Stomach smooth muscle (tissue), 2 donors: Measurements from ENCODE around the gene SLC8A1.

Experiments used
- H3K27ac ChIP-seq: one replicate; pipeline ENCODE4 v1.7.0; 2013; ENCODE audit warnings: mild to moderate bottlenecking, low read length, inconsistent platforms
- H3K27me3 ChIP-seq, 2 donors: one replicate each; pipeline ENCODE4 v1.7.0; 2013; ENCODE audit warnings: low read length in 2 of 2; ENCODE audit not compliant: insufficient read depth in 2 of 2, control insufficient read depth in 1 of 2
- H3K36me3 ChIP-seq, 2 donors: one replicate each; pipeline ENCODE4 v1.7.0; 2013; ENCODE audit warnings: low read length in 2 of 2; ENCODE audit not compliant: control insufficient read depth in 2 of 2, insufficient read depth in 2 of 2
- H3K4me1 ChIP-seq: one replicate; pipeline ENCODE4 v1.7.0; 2013; ENCODE audit warnings: low read length; ENCODE audit not compliant: control insufficient read depth, insufficient read depth
- H3K4me3 ChIP-seq, 2 donors: one replicate each; pipeline ENCODE4 v1.7.0; 2013; ENCODE audit warnings: low read length in 2 of 2
- H3K9ac ChIP-seq, 2 donors: one replicate each; pipeline ENCODE4 v1.7.0; 2013; ENCODE audit warnings: low read length in 2 of 2, mild to moderate bottlenecking in 1 of 2
- H3K9me3 ChIP-seq, 2 donors: one replicate each; pipeline ENCODE4 v1.7.0; 2013; ENCODE audit warnings: low read length in 2 of 2; ENCODE audit not compliant: control insufficient read depth in 2 of 2
- donor health status: healthy.
- donor health status: Pancreatic carcinoma.

The SLC8A1 gene

GRCh38 chr2:40451918-40452605 is at the start of gene SLC8A1:
Gene SLC8A1 (minus strand): TSS chr2:40452090.
- Histone ChIP-seq H3K27ac (peak within 1 kb of the TSS; percentile 82), H3K27me3 (no peaks in the 10 kb centered on the region), H3K9me3 (no peaks in the 10 kb centered on the region), H3K36me3 (no peaks in the 10 kb centered on the region), H3K4me1 (peaks cover 23% of the 10 kb centered on the region), H3K9ac (peak within 1 kb of the TSS; percentile 74 to 76), H3K4me3 (peak within 1 kb of the TSS; percentile 83 to 91)

- Histone ChIP-seq H3K27ac (no peak overlapping the region), H3K4me3 (no peak overlapping the region), H3K36me3 (no peaks in the 10 kb centered on the region), H3K9me3 (no peaks in the 10 kb centered on the region), H3K27me3 (no peaks in the 10 kb centered on the region), H3K4me1 (no peaks in the 10 kb centered on the region), H3K9ac (no peak overlapping the region)
Measured at GRCh38 chr2:40499437-40499836, 47.5 kb upstream of the SLC8A1 start.

- no peaks in the 10 kb centered on the region for H3K9me3 ChIP-seq
- H3K36me3 ChIP-seq = no peaks in the 10 kb centered on the region
- no peak overlapping the region for H3K4me3 ChIP-seq
- H3K9ac ChIP-seq = no peak overlapping the region
- H3K4me1 ChIP-seq = no peaks in the 10 kb centered on the region
- H3K27me3 ChIP-seq = no peaks in the 10 kb centered on the region
- no peak overlapping the region for H3K27ac ChIP-seq
Measured at GRCh38 chr2:40497251-40497859, 45.5 kb upstream of the SLC8A1 start.

DNA sequence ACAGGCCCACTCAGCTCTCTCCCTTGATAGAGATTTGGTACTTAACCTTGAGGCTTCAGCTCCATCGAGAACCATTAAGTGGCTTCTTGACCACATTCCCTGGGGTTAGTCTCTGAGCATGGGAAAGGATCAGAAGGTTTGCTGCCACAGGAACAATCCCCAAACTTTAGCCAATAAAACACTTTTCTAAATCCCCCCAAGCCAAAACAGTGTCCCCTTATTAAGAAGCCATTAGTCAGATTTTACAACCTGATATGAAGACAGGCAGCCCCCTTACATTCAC is 37.7 kb upstream of the SLC8A1 start:
- Histone ChIP-seq H3K9ac (peak overlapping the region; percentile 58 to 72), H3K4me1 (peaks cover 8% of the 10 kb centered on the region), H3K27me3 (no peaks in the 10 kb centered on the region), H3K27ac (peak overlapping the region; percentile 13), H3K36me3 (no peaks in the 10 kb centered on the region), H3K9me3 (no peaks in the 10 kb centered on the region), H3K4me3 (peak overlapping the region; percentile 63 to 76)

- peak overlapping the region; percentile 13 for H3K27ac ChIP-seq
- no peaks in the 10 kb centered on the region for H3K9me3 ChIP-seq
- peak overlapping the region; percentile 58 to 72 for H3K9ac ChIP-seq
- H3K4me3 ChIP-seq = peak overlapping the region; percentile 63 to 76
- peaks cover 8% of the 10 kb centered on the region for H3K4me1 ChIP-seq
- no peaks in the 10 kb centered on the region for H3K36me3 ChIP-seq
- H3K27me3 ChIP-seq = no peaks in the 10 kb centered on the region
Measured at GRCh38 chr2:40488927-40489677, 37.2 kb upstream of the SLC8A1 start.

GRCh38 chr2:40488101-40488601 is 36.3 kb upstream of the SLC8A1 start:
- H3K36me3 ChIP-seq = no peaks in the 10 kb centered on the region
- H3K4me3 ChIP-seq = peak overlapping the region; percentile 3 to 63
- no peak overlapping the region for H3K27ac ChIP-seq
- peak overlapping the region in 1 of 2 donors; percentile 72 for H3K9ac ChIP-seq
- H3K9me3 ChIP-seq = no peaks in the 10 kb centered on the region
- H3K27me3 ChIP-seq = no peaks in the 10 kb centered on the region
- peaks cover 8% of the 10 kb centered on the region for H3K4me1 ChIP-seq

- H3K9me3 ChIP-seq = no peaks in the 10 kb centered on the region
- H3K4me3 ChIP-seq = no peak overlapping the region
- H3K27ac ChIP-seq = no peak overlapping the region
- no peaks in the 10 kb centered on the region for H3K27me3 ChIP-seq
- no peak overlapping the region for H3K9ac ChIP-seq
- no peaks in the 10 kb centered on the region for H3K36me3 ChIP-seq
- H3K4me1 ChIP-seq = peaks cover 8% of the 10 kb centered on the region
Measured at GRCh38 chr2:40487602-40488001, 35.7 kb upstream of the SLC8A1 start.

- H3K27me3 ChIP-seq = no peaks in the 10 kb centered on the region
- no peak overlapping the region for H3K9ac ChIP-seq
- no peaks in the 10 kb centered on the region for H3K9me3 ChIP-seq
- H3K27ac ChIP-seq = no peak overlapping the region
- H3K4me1 ChIP-seq = peaks cover 8% of the 10 kb centered on the region
- H3K4me3 ChIP-seq = no peak overlapping the region
- no peaks in the 10 kb centered on the region for H3K36me3 ChIP-seq
Measured at GRCh38 chr2:40485854-40486253, 34.0 kb upstream of the SLC8A1 start.

DNA sequence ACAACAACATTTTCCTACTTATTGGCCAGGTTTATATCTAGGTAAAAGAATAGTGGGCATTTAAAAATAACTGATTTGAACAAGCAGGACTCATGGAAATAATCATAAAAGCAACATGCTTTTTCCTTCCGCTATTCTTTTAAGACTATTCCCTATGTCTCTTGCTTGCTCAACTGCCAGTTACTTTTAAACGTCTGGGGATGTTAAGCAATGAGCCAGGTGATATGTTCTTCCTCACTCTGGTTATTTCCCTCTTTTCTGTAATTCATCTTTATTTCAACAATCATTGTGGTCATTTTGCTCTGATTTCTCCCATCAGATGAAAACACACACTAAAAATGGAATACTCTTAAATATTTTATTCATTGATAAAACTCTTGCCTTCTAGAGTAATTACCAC is 33.4 kb upstream of the SLC8A1 start:
- Histone ChIP-seq H3K27ac (no peak overlapping the region), H3K4me1 (peaks cover 8% of the 10 kb centered on the region), H3K9ac (no peak overlapping the region)

DNA sequence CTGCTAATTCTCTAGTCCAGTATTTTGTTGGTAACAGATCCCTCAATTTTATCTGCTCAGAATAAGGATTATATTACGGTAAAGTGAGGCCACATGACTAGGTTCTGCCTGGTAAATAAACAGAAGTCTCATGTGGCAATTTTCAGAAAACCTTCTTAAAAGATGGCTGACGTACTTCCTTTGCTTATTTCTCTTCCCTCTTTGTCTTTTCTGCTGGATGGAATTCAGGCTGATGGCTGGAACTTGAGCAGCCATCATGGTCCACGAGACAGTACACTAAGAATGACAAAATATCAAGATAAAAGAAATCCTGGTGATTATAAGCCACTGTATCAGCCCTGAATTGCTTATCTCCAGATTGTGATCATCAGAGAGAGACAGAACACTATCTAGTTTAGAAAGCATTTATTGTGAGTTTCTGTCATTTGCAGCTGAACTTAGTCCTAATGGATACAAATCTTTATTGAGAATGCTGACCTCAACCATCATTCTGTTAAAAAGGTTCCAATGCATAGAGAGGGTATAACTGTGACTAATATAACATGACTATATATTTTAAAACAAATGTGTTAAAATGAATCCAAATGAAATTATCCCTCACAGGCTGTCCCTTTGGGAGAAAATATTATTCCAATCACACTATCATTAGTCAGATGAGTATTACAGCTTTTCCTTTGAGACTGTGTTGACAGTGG is 31.8 kb upstream of the SLC8A1 start:
- H3K9me3 ChIP-seq = no peaks in the 10 kb centered on the region
- H3K4me1 ChIP-seq = peaks cover 6% of the 10 kb centered on the region
- no peaks in the 10 kb centered on the region for H3K27me3 ChIP-seq
- H3K4me3 ChIP-seq = no peak overlapping the region
- H3K9ac ChIP-seq = no peak overlapping the region
- no peaks in the 10 kb centered on the region for H3K36me3 ChIP-seq
- H3K27ac ChIP-seq = no peak overlapping the region

More for the DNA sequence above, 33.4 kb upstream of the SLC8A1 start:
- no peaks in the 10 kb centered on the region for H3K27me3 ChIP-seq
- H3K36me3 ChIP-seq = no peaks in the 10 kb centered on the region
- no peaks in the 10 kb centered on the region for H3K9me3 ChIP-seq
- H3K4me3 ChIP-seq = no peak overlapping the region
